Tibial artery (tissue), 4 donors: Measurements from ENCODE around the gene ZBTB7C.

Experiments used
- DNase-seq, 2 donors: peaks; one replicate each; pipeline ENCODE4 v3.0.0-alpha.2; 2019
- H3K27ac ChIP-seq, 2 donors: fragments of 200-600 bp; sonication (generic) in 1 of 2; 1 replicate in 1 of 2; 2 replicates in 1 of 2; pipeline ENCODE4 v1.5.1; 2018 to 2019; ENCODE audit warnings: mild to moderate bottlenecking in 1 of 2
- H3K27me3 ChIP-seq, 2 donors: fragments of 200-600 bp; sonication (generic) in 1 of 2; one replicate each; pipeline versions ENCODE4 v1.5.1 to v1.6.0; 2016 to 2019
- H3K36me3 ChIP-seq, 3 donors: fragments of 200-600 bp; sonication (generic) in 2 of 3; one replicate each; pipeline ENCODE4 v1.5.1; 2016 to 2019; ENCODE audit warnings: mild to moderate bottlenecking in 2 of 3
- H3K4me1 ChIP-seq, 4 donors: fragments of 200-600 bp; sonication (generic) in 2 of 4; 1 replicate in 3 of 4; 2 replicates in 1 of 4; pipeline ENCODE4 v1.5.1; 2016 to 2019
- H3K4me3 ChIP-seq, 2 donors: fragments of 200-600 bp; sonication (generic) in 1 of 2; 1 replicate in 1 of 2; 2 replicates in 1 of 2; pipeline ENCODE4 v1.5.1; 2018 to 2019; ENCODE audit warnings: mild to moderate bottlenecking in 2 of 2
- H3K9me3 ChIP-seq, 3 donors: fragments of 200-600 bp; sonication (generic) in 1 of 3; one replicate each; pipeline ENCODE4 v1.5.1; 2016 to 2019
- intact Hi-C: fragments of 100-400 bp; cut with DNase I; formaldehyde crosslinking; loops from one replicate; pipeline ENCODE4 v1.15.0; 2023; ENCODE audit warnings: low total_unique reads
- TF ChIP-seq, protein P1 (sequence below), 2 experiments: fragments of 200-600 bp in 1 of 2; fragments of 450-650 bp in 1 of 2; IDR thresholded peaks; one replicate each; pipeline ENCODE4 v1.5.1; 2017 to 2019; ENCODE audit warnings: antibody characterized with exemption in 2 of 2, mild to moderate bottlenecking in 1 of 2, moderate library complexity in 1 of 2

ZBTB7C gene

DNA sequence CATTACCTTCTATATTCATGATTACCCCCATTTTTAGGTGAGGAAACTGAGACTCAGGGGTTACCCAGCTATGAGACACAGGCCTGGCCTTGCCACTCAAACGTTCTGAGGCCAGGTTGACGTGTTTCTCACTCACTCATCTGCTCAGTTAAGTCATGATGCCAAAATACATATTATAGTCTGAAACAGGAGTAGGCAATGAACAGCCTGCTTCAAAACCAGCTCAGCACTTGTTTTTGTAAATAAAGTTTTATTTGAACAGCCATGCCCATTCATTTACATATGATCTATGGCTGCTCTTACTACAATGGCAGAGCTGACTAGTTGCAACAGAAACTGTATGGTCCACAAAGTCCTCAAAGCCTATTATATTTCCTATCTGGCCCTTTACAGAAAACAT is 404.6 kb downstream of the ZBTB7C start:
- no peak overlapping the region for H3K27ac ChIP-seq
- DNase-seq = no peak
- intact Hi-C loops = loop anchor here (10.0 kb wide), 1 partner anchor 70 kb away; the partner anchor contains the start of gene SMAD2
- no peaks in the 10 kb centered on the region for H3K9me3 ChIP-seq
- no peaks in the 10 kb centered on the region for H3K27me3 ChIP-seq
- no peaks in the 10 kb centered on the region for H3K36me3 ChIP-seq
- H3K4me1 ChIP-seq = peaks cover 0 to 30% (median 22%) of the 10 kb centered on the region in 4 donors
- H3K4me3 ChIP-seq = no peak overlapping the region
- TF ChIP-seq, protein P1, sequence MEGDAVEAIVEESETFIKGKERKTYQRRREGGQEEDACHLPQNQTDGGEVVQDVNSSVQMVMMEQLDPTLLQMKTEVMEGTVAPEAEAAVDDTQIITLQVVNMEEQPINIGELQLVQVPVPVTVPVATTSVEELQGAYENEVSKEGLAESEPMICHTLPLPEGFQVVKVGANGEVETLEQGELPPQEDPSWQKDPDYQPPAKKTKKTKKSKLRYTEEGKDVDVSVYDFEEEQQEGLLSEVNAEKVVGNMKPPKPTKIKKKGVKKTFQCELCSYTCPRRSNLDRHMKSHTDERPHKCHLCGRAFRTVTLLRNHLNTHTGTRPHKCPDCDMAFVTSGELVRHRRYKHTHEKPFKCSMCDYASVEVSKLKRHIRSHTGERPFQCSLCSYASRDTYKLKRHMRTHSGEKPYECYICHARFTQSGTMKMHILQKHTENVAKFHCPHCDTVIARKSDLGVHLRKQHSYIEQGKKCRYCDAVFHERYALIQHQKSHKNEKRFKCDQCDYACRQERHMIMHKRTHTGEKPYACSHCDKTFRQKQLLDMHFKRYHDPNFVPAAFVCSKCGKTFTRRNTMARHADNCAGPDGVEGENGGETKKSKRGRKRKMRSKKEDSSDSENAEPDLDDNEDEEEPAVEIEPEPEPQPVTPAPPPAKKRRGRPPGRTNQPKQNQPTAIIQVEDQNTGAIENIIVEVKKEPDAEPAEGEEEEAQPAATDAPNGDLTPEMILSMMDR (IDR thresholded peaks at IDR 0.05) = no peak

DNA sequence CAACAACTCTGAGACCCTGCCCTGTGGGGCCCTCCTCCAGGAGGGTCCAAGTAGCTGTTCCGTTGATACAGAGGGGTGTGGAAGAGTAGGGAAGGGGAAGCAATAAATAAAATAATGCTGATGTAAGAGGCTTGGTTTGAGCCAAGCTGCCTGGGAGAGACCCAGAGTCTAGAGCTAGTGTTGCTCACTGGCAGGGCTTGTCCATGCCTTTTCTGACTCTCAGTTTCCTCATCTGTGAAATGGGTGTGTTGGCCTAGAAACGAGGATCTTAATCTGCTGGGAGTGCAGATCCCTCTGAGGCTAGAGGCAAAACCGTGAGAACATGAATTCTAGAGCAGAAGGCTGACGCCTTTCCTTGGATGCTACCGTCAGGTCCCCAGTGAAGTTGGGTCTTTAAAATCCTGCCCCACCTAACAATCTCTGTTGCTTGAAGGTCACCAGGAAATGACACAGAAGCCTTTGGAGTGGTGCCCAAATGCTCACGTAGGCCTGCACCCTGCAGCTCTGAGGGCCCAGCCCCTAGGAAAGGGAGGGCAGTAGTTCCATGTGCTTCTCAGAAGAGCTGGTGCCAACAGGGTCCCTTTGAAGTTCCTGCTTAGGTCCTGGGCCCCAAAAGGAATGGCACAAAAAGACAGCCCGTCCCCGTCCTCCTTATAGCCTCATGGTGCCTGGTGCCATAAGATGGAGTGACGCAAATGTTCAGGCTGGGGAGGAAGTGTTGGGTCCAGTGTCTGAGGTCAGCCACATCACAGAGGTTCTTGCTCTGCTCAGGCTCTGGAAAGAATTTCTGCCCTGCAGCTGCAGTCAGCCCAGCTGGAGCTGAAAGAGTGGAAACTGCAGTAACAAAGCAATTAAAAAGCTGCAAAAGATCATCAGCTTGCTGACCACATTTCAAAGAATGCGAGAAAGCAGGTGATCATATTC is 405.5 kb downstream of the ZBTB7C start:
- TF ChIP-seq, protein P1 (IDR thresholded peaks at IDR 0.05) = no peak
- Histone ChIP-seq H3K27ac (peak overlapping the region in 1 of 2 donors; percentile 30), H3K4me3 (no peak overlapping the region), H3K27me3 (no peaks in the 10 kb centered on the region), H3K36me3 (no peaks in the 10 kb centered on the region), H3K4me1 (peaks cover 0 to 29% (median 21%) of the 10 kb centered on the region in 4 donors), H3K9me3 (no peaks in the 10 kb centered on the region)
- intact Hi-C loops = loop anchor here (10.0 kb wide), 1 partner anchor 69 kb away; the partner anchor contains the start of gene SMAD2
- DNase-seq = no peak

DNA sequence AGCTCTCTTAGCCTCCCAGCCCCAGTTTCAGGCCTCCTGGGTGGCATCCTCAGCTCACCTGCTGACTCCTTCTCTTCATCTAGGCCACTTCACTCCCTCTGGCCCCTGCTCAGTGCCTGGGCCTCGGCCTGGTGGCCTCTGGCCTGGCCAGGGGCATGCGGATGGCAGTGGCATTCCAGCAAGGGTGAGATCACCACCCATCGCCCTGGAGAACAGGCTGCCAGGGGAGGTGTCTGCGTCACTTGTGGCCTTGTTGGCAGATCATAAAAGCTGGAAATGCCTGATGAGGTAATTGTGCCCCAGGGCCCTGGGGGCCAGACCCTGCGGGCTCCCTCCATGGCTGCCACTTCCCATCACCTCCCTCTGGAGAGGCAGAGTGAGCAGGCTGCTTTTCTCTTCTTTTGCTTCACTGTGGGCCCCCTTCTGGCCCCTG is 406.2 kb downstream of the ZBTB7C start:
- Histone ChIP-seq H3K27ac (peak overlapping the region in 1 of 2 donors; percentile 30), H3K36me3 (no peaks in the 10 kb centered on the region)
- DNase-seq = peak in 1 of 2 donors; percentile 88

DNA sequence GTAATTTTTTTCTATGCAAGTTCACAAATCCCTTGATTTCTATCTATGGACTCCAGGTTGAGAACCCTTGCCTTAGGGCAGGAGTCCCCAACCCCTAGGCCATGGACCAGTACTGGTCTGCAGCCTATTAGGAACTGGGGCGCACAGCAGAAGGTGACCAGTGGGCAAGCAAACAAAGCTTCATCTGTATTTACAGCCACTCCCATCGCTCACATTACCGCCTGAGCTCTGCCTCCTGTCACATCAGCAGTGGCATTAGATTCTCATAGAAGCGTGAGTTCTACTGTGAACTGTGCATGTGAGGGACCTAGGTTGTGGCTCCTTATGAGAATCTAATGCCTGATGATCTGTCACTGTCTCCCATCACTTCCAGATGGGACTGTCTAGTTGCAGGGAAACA is 408.5 kb downstream of the ZBTB7C start:
- H3K36me3 ChIP-seq = no peaks in the 10 kb centered on the region
- intact Hi-C loops = loop anchor here (10.0 kb wide), 1 partner anchor 66 kb away; the partner anchor contains the start of gene SMAD2
- no peak for DNase-seq
- peaks cover 0 to 18% (median 15%) of the 10 kb centered on the region in 4 donors for H3K4me1 ChIP-seq
- H3K27ac ChIP-seq = no peak overlapping the region
- no peaks in the 10 kb centered on the region for H3K27me3 ChIP-seq
- TF ChIP-seq, protein P1 (IDR thresholded peaks at IDR 0.05) = no peak
- H3K9me3 ChIP-seq = peaks cover 0 to 15% (median 0%) of the 10 kb centered on the region in 3 donors
- no peak overlapping the region for H3K4me3 ChIP-seq

More for the DNA sequence above, 406.2 kb downstream of the ZBTB7C start:
- intact Hi-C loops = loop anchor here (10.0 kb wide), 1 partner anchor 68 kb away; the partner anchor contains the start of gene SMAD2
- TF ChIP-seq, protein P1 (IDR thresholded peaks at IDR 0.05) = no peak
- Histone ChIP-seq H3K4me3 (no peak overlapping the region), H3K4me1 (peaks cover 0 to 22% (median 17%) of the 10 kb centered on the region in 4 donors), H3K27me3 (no peaks in the 10 kb centered on the region), H3K9me3 (no peaks in the 10 kb centered on the region)

DNA sequence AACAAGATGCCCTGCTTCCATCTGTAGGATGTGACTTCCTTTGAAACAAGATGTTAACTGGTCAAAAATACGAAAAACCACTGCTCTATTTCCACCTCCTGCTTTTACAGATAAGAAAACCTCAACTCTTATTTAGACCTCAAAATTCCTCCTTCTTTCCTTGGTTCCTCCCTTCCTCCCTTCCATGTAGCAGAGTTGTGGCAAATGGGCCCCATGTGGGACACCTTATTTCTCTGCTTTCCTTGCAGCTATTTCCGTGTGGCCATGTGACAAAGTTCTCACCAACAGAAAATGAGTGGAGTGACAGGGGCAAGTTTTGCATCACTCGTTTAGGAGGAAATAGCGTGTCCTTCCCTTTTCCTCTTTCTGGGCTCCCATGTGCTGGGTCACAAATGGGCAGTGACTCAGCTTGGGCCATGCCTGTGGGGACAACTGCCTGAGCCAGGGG is 409.4 kb downstream of the ZBTB7C start:
- no peak overlapping the region for H3K4me3 ChIP-seq
- intact Hi-C loops = loop anchor here (10.0 kb wide), 1 partner anchor 65 kb away; the partner anchor contains the start of gene SMAD2
- TF ChIP-seq, protein P1 (IDR thresholded peaks at IDR 0.05) = no peak
- H3K27me3 ChIP-seq = no peaks in the 10 kb centered on the region
- no peaks in the 10 kb centered on the region for H3K36me3 ChIP-seq
- no peak overlapping the region for H3K27ac ChIP-seq
- peaks cover 0 to 15% (median 0%) of the 10 kb centered on the region in 3 donors for H3K9me3 ChIP-seq
- no peak for DNase-seq
- H3K4me1 ChIP-seq = peaks cover 0 to 18% (median 15%) of the 10 kb centered on the region in 4 donors
